ENCODE measurements around the gene TEN1. TPM values are rescaled to one million over a fixed set of nuclear protein-coding genes. Genes with fewer than 3 reads are reported as not detected.

TEN1 gene, protein sequence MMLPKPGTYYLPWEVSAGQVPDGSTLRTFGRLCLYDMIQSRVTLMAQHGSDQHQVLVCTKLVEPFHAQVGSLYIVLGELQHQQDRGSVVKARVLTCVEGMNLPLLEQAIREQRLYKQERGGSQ
- 10.6 and 18.5 TPM in 2 replicates for total RNA-seq

DNA sequence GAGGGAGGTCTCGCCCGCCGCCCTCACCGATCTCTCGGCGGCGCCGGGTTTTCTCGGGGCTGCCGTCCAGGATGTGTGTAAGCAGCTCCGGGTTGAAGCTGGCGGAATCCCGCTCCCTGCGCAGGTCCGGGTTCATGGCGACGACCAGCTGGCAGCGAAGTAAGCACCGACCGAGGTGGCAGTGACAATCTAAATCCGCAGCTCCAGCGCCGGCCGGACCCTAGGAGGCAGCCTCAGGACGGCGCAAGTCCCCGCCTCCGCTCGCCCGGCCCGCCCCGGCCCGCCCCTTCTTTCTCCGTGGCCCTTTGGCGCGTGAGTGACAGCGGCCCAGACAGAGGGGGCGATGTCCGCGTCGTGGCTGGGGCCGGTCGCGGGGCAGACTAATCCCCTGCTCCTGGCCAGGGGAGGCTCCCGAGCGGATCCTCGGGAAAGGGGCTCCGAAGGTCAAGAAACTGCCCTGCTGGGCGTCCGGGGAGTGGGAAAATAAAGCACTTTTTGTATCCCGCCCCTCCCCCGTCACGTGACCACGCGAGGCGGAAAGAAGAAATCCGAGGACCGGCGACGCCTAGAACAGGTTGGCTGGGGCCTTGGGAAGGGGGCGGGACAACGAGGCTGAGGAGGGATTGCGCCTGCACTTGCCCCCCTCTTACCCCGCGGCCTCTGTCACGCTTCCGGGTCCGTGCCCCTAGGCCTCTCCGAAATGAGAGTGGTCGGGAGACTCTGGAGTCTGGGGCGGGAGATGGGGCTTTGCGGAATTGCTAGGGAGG is at the start of gene TEN1, which contains the start of gene ACOX1:
TSS of gene TEN1 (plus strand) at position 303 of the 767 bp plus-strand sequence. CDS start 6,953 bp downstream, outside the sequence.
TSS of gene ACOX1 (minus strand) at position 229 of the 767 bp plus-strand sequence. CDS start at position 136, 93 bp downstream.

DNA sequence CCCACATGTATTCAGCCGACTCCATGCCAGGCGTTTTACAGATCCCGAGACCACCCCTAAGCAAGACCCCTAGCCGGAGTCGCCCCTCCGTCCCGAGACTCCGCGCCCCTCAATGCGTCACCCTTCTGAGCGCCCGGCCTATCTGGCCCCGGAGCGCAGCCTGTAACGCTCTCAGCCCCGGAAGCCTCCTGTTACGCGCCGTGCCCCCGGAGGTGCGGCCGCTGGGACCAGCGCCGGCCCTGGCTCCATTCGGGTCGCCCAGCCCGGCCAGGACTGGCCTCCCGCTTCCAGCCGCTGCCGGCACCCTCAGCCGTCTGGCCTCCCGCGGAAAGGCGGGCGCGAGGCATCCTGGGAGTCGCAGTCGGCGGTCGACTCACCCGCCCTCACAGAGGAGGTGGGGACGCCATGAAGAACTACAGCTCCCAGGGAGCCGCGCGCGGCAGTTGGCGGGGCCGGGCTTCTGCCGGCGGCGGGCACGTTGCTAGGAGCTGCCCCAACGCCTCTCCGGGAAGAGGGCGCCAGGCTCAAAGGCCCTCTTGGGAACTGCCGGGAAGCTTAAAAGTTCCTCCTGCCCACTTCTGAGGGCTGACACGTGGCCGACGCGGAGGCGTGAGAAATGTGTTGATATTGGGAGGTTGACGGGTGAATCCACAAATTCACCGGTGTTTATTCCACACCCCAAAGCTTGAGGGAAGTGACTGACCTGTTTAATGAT is 38.2 kb upstream of the TEN1 start, which contains the start of gene FBF1:
TSS of gene FBF1 (minus strand) at position 316 of the 715 bp plus-strand sequence. CDS start 2,893 bp downstream, outside the sequence.

DNA sequence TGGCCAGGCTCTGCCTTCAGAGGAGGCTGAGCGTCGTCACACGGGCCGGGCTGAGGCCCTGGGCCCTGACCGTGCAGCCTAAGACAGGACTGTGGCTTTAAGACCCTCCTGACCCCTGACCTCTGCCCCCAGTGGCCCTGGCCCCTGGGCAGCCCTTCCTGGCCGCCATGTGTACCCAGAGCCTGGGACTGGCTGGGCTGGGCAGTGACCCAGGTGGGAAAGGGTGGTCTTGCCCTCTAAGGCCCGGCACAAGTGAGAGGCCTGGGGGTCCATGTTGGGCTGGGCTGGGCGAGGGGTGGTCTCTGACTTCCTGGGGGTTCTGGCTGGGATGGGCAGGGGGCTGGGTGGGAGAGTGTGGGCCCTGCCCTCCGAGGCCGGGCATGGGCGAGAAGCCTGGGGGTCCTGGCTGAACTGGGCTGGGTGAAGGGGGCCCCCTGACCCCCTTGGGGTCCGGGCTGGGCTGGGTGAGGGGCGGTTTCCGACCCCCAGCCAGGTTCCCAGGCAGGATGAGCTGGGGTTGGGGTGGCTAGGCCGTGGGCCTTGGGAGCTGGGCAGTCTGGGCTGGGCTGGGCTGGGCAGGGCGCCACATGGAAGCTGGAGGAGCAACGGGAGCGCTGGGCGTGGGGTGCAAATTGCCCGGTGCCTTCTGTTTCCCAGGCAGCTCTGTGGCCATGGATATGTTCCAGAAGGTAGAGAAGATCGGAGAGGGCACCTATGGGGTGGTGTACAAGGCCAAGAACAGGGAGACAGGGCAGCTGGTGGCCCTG is 21.9 kb downstream of the TEN1 start, which contains the start of gene CDK3:
TSS of gene CDK3 (plus strand) at position 101 of the 767 bp plus-strand sequence. CDS start at position 672, 571 bp downstream.

DNA sequence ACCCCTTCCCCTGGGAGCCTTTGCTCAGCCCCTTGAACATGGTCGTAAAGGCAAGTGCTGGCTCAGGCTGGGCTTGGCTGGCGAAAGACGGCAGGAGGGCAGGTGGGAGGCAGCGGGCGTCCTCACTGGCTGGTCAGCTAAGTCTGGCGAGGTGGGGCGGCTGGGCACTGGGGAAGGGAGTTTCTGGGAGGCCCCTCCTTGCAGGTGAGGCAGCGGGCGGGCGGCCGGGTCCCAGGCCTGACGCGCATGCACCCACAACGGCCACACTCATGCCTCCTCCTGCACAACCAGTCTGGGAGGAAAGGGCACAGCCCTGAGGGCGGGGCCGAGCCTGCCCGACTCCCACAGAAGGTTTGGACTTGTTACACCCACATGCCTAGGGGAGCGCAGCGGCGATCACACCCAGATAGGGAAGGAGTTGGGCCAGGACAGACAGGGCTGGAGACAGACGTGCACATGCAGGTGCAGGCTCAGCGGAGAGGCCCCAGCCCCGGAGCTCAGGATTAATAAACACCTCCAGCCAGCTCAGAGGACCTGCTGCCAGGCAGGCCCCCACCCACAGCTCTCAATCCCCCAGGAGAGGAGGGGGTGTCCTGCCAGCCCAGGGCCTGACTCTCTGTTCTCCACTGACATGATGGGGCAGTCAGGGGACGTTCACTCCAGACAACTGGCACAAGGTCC is 48.3 kb downstream of the TEN1 start, which contains the start of gene EVPL:
TSS of gene EVPL (minus strand) at position 148 of the 681 bp plus-strand sequence. CDS start at position 40, 108 bp downstream.

Other genes starting within 250 kb of the TEN1 start
- 67.9 and 86.4 TPM in 2 replicates for gene GALK1, start 214.0 kb upstream of the TEN1 start, total RNA-seq
- gene UNK, start 194.4 kb upstream of the TEN1 start, total RNA-seq = 8.1 and 9.7 TPM in 2 replicates
- gene UNC13D, start 134.8 kb upstream of the TEN1 start, total RNA-seq = 1.9 and 3.8 TPM in 2 replicates
- 16.1 and 20.1 TPM in 2 replicates for gene WBP2, start 123.9 kb upstream of the TEN1 start, total RNA-seq
- gene TRIM47, start 100.7 kb upstream of the TEN1 start, total RNA-seq = 27.9 and 37.8 TPM in 2 replicates
- gene TRIM65, start 82.3 kb upstream of the TEN1 start, total RNA-seq = 25.1 and 32.2 TPM in 2 replicates
- gene MRPL38, start 74.4 kb upstream of the TEN1 start, total RNA-seq = 32.2 and 38.3 TPM in 2 replicates
- gene FBF1, start 38.2 kb upstream of the TEN1 start, total RNA-seq = 5.8 and 11.6 TPM in 2 replicates
- gene ACOX1, start 74 bp upstream of the TEN1 start, total RNA-seq = 45.1 and 56.1 TPM in 2 replicates
- gene CDK3, start 21.6 kb downstream of the TEN1 start, total RNA-seq = 0.46 TPM in 1 of 2 replicates, not detected in the other
- gene EVPL, start 48.1 kb downstream of the TEN1 start, total RNA-seq = under 0.01 TPM in 1 of 2 replicates, not detected in the other
- gene SRP68, start 93.3 kb downstream of the TEN1 start, total RNA-seq = 29.9 and 32.8 TPM in 2 replicates
- not detected in 2 replicates for gene GALR2, start 95.5 kb downstream of the TEN1 start, total RNA-seq
- gene ZACN, start 99.9 kb downstream of the TEN1 start, total RNA-seq = not detected in 2 replicates
- 53.6 and 78.1 TPM in 2 replicates for gene EXOC7, start 124.5 kb downstream of the TEN1 start, total RNA-seq
- not detected in 2 replicates for gene FOXJ1, start 162.0 kb downstream of the TEN1 start, total RNA-seq

Data from epithelial cell of umbilical artery (primary cell).